Muscle layer of duodenum (tissue), 2 donors: ENCODE results near the gene TBC1D22A.

ENCODE experiments used
- H3K27ac ChIP-seq: one replicate; pipeline ENCODE4 v1.7.0; 2013; ENCODE audit warnings: mild to moderate bottlenecking, low read length
- H3K27me3 ChIP-seq: one replicate; pipeline ENCODE4 v1.7.0; 2013; ENCODE audit warnings: low read depth, mild to moderate bottlenecking, control low read depth, low read length
- H3K36me3 ChIP-seq, 2 donors: one replicate each; pipeline ENCODE4 v1.7.0; 2013; ENCODE audit warnings: low read length in 2 of 2, control low read depth in 1 of 2, mild to moderate bottlenecking in 1 of 2; ENCODE audit not compliant: insufficient read depth in 2 of 2, control insufficient read depth in 1 of 2
- H3K4me1 ChIP-seq, 2 donors: one replicate each; pipeline ENCODE4 v1.7.0; 2013; ENCODE audit warnings: low read length in 2 of 2, mild to moderate bottlenecking in 2 of 2, control low read depth in 1 of 2, moderate library complexity in 1 of 2; ENCODE audit not compliant: insufficient read depth in 2 of 2, control insufficient read depth in 1 of 2
- H3K4me3 ChIP-seq, 2 donors: one replicate each; pipeline ENCODE4 v1.7.0; 2013; ENCODE audit warnings: low read length in 2 of 2, low read depth in 1 of 2, mild to moderate bottlenecking in 1 of 2
- H3K9me3 ChIP-seq, 2 donors: one replicate each; pipeline ENCODE4 v1.7.0; 2013; ENCODE audit warnings: low read length in 2 of 2, control low read depth in 1 of 2, mild to moderate bottlenecking in 1 of 2; ENCODE audit not compliant: control insufficient read depth in 1 of 2
- donor health status: healthy.

TBC1D22A gene

DNA sequence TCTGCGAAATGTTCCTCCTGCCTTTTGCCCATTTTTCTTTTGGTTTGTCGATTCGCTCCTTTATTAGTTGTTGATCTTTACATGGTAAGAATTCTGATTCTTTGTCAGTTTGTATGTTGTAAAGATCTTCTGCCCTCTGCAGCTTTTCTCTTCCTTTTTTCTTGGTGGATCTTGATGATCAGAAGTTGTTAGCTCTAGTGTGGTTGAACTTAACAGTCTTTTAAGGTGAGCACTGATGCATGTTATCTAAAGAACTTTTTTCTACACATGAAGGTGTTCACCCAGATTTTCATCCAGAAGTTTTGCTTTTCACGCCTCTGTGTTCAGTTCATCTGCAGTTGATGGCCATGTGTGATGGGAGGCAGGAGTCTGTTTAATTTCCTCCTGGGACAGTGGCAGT lies 133.7 kb downstream of the TBC1D22A start:
- Histone ChIP-seq H3K36me3 (peaks cover 0 to 15% of the 10 kb centered on the region in 2 donors), H3K4me3 (no peak overlapping the region), H3K27me3 (no peaks in the 10 kb centered on the region), H3K9me3 (no peaks in the 10 kb centered on the region), H3K4me1 (peaks cover 0 to 15% of the 10 kb centered on the region in 2 donors), H3K27ac (no peak overlapping the region)

DNA sequence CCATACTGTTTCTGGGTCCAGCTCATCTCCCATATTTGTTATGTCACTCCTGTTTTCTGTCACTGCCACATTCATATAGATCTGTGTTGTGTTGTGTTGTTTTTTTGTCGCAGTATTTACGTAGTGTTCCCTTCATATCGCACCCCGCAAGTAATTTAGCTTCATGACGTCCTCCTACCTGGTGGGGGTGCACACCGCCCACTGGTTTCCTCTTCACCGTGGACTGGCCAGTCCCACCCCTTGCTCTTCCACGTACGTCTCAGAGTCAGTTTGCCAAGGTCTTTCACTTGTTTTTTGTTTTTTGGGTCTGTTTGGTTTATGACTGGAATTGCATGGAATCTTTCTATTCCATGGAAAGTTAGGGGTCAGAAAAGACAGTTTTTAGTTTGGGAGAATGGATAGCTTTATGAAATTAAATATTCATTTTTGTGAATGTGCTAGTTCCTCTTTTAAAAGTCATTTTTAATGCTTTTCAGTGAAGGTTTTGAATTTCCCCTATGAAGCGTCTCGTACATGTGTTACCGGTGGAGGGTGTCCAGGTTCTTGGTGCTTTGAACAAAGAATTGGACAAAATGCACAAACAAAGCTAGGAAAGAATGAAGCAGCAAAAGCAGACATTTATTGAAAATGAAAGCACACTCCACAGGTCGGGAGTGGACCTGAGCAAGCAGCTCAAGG lies 134.3 kb downstream of the TBC1D22A start:
- Histone ChIP-seq H3K36me3 (peaks cover 0 to 12% of the 10 kb centered on the region in 2 donors), H3K4me1 (peaks cover 0 to 15% of the 10 kb centered on the region in 2 donors), H3K9me3 (no peaks in the 10 kb centered on the region), H3K27ac (no peak overlapping the region), H3K4me3 (no peak overlapping the region), H3K27me3 (no peaks in the 10 kb centered on the region)

DNA sequence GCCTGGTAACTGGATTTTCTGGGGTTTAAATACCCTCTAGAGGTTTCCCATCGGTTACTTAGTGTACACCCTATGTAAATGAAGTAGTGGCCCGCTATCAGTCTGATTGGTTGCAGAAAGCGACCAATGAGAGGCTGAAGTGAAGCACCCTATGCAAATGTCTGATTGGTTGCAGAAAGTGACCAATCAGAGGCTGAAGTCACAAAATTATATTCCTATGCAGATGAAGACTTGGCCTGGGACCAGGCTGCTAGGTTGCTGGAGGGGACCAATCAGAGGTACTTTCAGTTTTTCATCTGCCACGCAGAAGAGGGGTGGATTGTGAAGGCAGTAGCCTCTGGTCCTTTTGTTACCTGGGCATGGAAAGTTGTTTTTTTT lies 134.8 kb downstream of the TBC1D22A start:
- Histone ChIP-seq H3K9me3 (no peaks in the 10 kb centered on the region), H3K27ac (no peak overlapping the region), H3K4me3 (no peak overlapping the region), H3K36me3 (peaks cover 0 to 12% of the 10 kb centered on the region in 2 donors), H3K27me3 (no peaks in the 10 kb centered on the region), H3K4me1 (peaks cover 0 to 15% of the 10 kb centered on the region in 2 donors)

DNA sequence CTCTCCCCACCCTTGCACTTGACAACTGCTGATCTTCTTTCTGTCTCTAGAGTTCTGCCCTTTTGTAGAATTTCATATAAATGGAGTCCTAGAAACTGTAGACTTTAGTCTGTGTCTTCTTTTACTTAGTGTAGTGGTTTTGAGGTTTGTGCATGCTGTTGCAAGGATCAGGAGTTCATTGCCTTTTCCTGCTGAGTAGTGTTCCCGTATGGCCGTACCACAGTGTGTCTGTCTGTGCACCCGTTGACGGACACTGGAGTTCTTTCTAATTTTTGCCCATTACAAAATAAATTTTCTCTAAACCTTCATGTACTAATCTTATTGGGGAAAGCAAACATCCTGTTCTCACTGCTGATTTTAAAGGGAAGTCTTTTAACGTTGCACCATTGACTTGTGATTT lies 138.1 kb downstream of the TBC1D22A start:
- H3K36me3 ChIP-seq, result peaks cover 5 to 10% of the 10 kb centered on the region in 2 donors
- H3K4me1 ChIP-seq, result no peaks in the 10 kb centered on the region
- H3K4me3 ChIP-seq, result no peak overlapping the region
- no peaks in the 10 kb centered on the region for H3K27me3 ChIP-seq
- no peak overlapping the region for H3K27ac ChIP-seq
- H3K9me3 ChIP-seq, result no peaks in the 10 kb centered on the region

DNA sequence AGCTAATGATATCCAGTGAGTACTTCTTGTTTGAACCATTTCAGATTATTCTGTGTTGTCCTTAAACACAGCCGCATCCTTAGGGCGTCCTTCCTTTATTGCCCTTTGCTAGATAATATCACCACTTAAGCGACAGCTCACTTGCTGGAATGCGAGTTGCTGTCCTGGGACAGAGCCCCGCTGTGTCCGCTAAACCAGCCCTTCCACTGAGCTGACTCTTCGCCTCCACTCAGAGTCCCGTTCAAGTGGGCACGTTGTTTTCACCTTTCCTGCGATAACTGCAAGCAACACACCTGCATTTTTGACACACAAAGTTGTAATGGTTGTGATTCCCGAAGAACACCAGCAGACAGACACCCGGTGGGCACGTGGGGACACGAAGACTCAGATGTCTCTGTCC lies 140.0 kb downstream of the TBC1D22A start:
- no peak overlapping the region for H3K27ac ChIP-seq
- peaks cover 0 to 10% of the 10 kb centered on the region in 2 donors for H3K36me3 ChIP-seq
- H3K27me3 ChIP-seq, result no peaks in the 10 kb centered on the region
- no peaks in the 10 kb centered on the region for H3K4me1 ChIP-seq
- H3K9me3 ChIP-seq, result no peaks in the 10 kb centered on the region
- H3K4me3 ChIP-seq, result no peak overlapping the region

DNA sequence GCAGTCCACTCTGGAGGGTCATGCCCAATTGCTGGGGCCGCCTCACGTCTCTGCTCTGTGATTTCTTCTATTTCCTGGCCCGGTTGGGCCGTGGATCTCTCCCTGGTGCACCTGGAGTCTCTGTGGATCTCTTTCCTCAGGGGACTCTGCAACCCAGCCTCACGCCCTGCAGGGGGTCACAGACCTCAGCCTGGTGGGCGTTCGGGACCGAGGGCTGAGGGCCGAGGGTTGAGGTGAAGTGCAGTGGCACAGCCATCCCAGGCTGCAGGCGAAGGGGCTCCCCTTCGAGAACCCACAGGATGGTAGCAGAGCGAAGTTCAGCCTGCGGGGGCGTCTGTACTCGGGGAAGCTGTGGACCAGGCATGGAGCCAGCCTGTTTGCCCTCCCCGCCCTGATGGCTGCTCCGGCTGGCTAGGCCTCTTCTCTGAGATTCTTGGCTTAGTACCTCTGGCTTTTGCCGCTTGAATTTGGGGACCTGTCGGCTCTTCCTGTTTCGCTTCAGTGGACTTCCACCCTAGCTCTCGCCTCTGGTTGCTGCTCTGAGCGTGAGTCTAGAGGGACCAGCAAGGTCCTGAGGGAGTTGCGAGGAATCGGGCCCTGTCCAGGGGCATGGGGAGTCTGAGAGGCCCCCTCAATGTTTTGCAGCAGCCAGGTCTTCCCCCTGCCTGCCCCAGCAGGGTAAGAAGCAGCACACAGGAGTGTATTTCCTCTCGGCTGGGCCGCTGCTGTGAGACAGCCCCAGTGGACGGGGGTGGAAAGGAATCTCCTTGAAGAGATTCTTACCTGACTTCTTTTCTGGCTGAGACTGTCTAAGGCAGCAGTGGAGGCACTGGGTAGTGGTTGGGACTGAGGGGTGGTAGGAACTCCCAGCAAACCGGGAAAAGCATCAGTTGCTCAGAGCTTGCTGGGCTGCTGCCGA lies 140.8 kb downstream of the TBC1D22A start:
- no peak overlapping the region for H3K27ac ChIP-seq
- no peaks in the 10 kb centered on the region for H3K9me3 ChIP-seq
- H3K36me3 ChIP-seq, result peaks cover 0 to 10% of the 10 kb centered on the region in 2 donors
- H3K27me3 ChIP-seq, result no peaks in the 10 kb centered on the region
- H3K4me1 ChIP-seq, result no peaks in the 10 kb centered on the region
- H3K4me3 ChIP-seq, result no peak overlapping the region

DNA sequence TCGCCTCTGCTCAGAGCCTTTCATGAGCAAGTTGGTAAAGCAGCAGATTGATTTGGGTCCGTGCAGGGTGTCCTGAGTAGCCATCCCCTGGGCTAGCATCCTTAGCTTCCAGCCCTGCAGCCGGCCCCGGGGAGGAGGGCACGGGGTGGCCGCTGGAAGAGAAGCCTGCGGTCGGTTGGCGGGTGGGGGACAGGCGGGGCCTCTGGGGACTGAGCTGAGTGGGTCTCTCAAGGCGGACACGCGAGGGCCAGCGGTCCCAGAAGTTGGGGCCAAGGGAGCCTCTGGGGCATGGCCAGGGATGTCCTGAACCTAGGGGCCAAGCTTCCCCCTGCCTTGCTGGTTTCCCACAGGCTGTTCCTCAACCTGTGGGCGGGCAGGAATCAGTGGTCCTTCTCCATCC lies 143.0 kb downstream of the TBC1D22A start:
- H3K36me3 ChIP-seq, result peaks cover 0 to 14% of the 10 kb centered on the region in 2 donors

DNA sequence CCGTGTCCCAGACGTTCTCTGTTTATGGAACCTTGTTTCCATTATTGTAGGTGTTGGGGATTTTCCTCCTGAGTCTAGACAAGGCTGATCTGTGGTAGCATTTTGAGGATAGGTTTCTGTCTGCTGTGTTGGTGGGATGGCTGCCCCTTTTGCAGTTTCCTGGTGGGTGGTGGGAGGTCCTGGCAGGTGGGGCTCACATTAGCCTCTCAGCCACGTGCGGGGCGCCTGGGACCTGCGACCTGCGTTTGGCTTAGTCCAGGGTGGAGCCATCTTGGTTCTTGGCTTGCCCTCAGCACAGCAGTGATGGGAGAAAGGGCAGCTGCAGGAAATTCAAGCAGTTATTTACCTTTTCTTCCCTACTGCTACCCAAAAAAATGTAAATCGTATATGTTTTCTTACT lies 143.4 kb downstream of the TBC1D22A start:
- Histone ChIP-seq H3K4me1 (no peaks in the 10 kb centered on the region), H3K36me3 (peaks cover 0 to 15% of the 10 kb centered on the region in 2 donors), H3K9me3 (no peaks in the 10 kb centered on the region), H3K27me3 (no peaks in the 10 kb centered on the region), H3K4me3 (no peak overlapping the region), H3K27ac (no peak overlapping the region)

More for the DNA sequence above, 143.0 kb downstream of the TBC1D22A start:
- no peak overlapping the region for H3K27ac ChIP-seq
- no peaks in the 10 kb centered on the region for H3K9me3 ChIP-seq
- no peak overlapping the region for H3K4me3 ChIP-seq
- H3K27me3 ChIP-seq, result no peaks in the 10 kb centered on the region
- no peaks in the 10 kb centered on the region for H3K4me1 ChIP-seq

DNA sequence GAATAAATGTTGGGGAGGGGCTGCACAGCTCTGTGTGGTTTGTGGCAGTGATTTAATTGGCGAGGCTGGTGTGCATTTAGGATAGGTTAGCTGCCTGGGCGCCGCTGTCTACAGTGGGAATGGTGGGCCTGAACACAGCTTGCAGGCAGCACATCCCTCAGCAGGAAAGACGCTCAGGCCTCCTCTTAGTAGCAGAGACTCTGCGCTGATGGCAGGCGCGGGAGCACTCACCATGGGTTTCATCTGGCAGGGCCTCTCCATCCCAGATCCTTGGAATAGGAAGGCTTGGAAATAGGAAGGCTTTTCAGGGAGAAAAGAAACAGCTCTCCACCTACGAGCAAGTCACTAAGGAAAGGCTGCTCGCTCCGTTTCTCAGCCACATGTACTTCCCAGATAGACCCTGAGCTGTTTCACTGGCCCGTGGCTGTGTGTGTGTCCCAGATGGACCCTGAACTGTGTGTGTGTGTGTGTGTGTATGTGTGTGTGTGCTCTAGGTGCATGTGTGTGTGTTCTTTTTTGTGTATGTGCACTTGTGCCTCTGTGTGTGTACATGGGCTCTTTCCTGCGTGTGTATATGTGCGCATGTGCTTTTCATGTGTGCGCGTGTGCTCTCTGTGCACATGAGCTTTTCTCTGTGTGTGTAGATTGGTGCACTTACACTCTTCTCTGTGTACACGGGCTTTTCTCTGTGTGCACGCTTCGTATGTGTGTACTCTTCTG lies 144.0 kb downstream of the TBC1D22A start:
- no peaks in the 10 kb centered on the region for H3K27me3 ChIP-seq
- H3K36me3 ChIP-seq, result peaks cover 0 to 15% of the 10 kb centered on the region in 2 donors
- H3K27ac ChIP-seq, result no peak overlapping the region
- no peaks in the 10 kb centered on the region for H3K4me1 ChIP-seq
- H3K9me3 ChIP-seq, result no peaks in the 10 kb centered on the region
- H3K4me3 ChIP-seq, result no peak overlapping the region

DNA sequence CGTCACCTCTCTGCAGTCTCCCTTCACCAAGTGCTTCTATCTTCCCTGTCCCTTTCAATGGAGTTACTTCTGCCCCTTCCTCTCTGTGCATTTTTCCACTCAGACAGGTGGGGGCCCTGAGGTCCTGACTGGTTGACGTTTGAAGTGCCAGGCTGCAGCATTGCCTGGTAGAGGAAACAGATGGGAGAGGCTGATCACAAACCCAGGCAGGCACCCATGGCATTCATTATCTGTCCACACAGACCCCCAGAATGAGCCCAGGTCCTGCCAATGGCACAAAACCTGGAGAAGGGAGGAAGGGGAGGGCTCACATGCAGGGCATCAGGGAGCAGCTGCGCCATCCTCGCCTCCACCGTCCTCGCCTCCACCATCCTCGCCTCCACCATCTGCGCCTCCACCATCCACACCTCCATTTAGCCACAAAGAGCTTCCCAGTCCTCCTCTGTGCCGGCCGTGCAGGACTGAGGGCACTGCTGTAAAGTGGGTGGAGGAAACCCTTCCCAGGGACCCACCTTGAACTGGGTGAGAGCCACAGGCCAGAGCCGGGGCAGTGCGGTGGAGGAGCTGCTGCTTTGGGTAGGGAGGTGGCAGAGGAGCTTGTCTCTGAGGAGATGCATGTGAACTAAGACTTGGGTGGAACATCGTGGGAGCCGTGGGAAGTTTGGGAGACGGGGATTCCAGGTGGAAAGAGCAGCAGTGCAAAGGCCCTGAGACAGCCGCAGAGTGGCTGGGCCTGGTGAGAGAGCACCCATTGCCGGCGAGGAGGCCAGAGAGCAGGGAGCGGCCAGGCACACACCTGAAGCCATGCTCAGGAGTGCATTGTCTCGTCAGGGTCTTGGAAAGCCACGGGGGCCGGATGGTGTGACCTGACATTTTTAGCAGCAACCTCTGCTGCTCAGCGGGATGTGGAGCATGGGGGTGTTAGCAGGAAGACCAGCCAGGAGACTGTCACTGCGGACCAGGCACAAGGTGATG lies 145.1 kb downstream of the TBC1D22A start:
- no peak overlapping the region for H3K4me3 ChIP-seq
- no peaks in the 10 kb centered on the region for H3K27me3 ChIP-seq
- no peak overlapping the region for H3K27ac ChIP-seq
- H3K4me1 ChIP-seq, result no peaks in the 10 kb centered on the region
- peaks cover under 1 to 15% of the 10 kb centered on the region in 2 donors for H3K36me3 ChIP-seq
- H3K9me3 ChIP-seq, result no peaks in the 10 kb centered on the region
